ENCODE measurements around the gene AGAP4. TPM values are rescaled to one million over a fixed set of nuclear protein-coding genes. Genes with fewer than 3 reads are reported as not detected.
A peak's percentile ranks its signal among the peaks of the same experiment; 100 is the strongest.
"Not testable (repeated sequence)": the region's sequence is repeated elsewhere in the genome, so short reads cannot be mapped to it uniquely, and the experiment has no call there.

The AGAP4 gene
- total RNA-seq (2014; rRNA removed; shearing (Covaris generic)): 3.7 and 6.6 TPM in 2 replicates

DNA sequence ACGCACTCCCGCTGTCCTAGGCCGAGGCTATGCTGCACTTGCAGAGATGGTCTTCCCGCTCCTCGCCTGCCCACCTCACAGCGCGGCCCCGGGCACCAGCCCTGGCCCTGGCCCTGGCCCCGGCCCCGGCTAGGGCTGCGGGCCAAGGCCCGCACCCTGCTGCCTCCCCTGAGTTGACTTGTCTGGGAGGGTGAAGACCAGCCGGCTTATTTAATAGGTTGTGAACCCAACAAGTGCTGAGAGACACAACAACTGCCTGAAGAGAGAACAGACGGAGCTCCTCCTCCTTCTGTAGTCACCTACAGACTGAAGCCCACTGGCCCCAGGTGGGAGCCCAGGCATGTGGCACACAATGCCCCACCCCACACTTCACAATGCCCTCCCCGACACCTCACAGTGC is at the start of gene AGAP4:
AGAP4 (minus strand) TSS at position 101 of the 400 bp plus-strand sequence. CDS start 153 bp downstream, outside the sequence.
- not testable (repeated sequence) for DNase-seq (ENCODE audit: low spot score)

DNA sequence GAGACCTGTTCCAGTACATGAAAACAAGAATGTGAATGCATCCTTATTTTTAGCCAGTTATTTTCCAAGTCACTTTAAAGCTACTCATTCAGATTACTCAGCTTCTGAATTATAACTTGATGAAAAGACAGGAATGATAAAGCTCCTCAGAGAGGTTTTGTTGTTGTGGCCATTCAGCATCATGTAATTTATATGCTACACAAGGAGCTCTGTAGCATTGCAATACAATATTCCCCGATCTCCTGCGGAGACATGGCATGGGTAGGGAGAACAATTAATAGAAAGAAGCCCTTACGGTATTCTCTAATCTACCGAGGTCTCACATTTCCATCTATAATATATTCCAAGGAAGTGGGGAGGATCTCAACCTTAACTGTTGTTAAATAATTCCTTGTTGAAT is 43.4 kb upstream of the AGAP4 start:
- not testable (repeated sequence) for DNase-seq (ENCODE audit: low spot score)

DNA sequence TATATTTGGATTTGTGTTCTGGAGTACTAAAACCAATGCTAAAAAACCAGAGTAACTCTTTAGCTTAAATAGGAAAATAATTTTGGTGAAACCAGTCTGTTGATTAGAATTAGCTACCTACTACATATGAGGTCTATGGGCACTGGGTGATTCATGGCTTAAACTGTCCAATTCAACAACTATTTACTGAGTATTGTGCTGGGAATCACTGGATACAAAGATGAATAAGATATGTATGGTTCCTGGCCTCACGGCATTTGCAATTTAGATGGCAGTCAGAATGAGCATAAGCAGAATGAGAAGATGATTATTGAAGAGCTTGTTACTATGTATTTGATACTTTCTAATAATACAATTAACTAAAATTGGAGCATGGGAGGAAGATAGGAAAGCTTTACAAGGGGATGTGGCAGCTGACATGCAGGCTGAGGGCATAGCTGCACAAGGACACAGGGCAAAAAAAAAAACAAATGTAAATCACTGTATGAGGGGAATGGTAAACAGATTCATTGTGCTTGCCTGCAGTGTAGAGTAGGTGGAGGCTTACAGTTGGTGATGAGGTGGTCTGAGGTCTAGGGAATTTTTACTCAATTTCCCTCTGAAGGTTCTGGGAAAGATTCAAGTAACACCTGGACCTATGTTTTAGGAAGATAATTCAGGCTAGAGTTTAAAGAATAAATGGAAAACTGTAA is 42.4 kb upstream of the AGAP4 start:
- DNase-seq (ENCODE audit: low spot score): not testable (repeated sequence)

DNA sequence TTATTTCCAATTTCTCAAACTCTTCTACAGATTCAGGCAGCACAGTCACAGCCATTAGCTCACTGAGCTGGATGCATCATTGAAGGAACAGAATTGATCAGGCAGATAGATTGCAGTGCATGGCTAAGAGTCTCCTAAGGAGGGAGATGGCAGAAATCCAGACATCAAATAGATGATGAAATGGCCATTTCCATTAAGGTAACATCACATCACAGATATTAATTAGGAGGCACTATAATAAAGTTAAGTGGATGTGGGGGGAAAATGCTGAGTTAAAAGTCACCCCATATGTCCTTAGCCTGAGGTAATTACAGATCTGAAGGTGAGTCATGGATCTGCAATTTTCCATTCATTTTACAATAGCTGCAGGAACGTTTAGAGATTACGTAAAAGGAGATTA is 35.6 kb upstream of the AGAP4 start:
- not testable (repeated sequence) for DNase-seq (ENCODE audit: low spot score)

DNA sequence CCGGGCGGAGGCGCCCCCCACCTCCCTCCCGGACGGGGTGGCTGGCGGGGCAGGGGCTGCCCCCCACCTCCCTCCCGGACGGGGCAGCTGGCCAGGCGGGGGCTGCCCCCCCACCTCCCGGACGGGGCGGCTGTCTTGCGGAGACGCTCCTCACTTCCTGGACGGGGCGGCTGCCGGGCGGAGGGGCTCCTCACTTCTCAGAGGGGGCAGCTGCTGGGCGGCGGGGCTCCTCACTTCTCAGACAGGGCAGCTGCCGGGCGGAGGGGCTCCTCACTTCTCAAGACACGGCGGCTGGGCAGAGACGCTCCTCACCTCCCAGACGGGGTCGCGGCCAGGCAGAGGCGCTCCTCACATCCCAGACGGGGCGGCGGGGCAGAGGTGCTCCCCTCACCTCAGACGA is 18.1 kb upstream of the AGAP4 start:
- not testable (repeated sequence) for DNase-seq (ENCODE audit: low spot score)

DNA sequence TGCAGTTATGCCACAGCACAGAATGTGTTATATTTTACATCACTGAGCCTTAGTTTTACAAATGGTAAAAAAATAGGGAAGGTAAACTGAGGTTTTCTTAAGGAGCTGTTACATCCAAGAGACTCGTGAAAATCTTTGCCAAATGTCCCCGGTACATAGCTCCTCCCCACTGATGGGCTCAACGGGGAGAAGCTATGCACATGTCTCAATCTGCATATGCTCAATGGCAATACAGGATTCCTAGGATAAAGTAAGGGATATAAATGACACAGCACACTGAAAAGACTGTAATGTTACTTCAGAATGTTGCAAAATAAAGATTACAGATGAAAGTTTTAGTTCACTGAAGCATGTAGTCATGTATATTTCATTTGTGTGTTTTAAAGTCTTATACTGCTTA is 17.0 kb upstream of the AGAP4 start:
- not testable (repeated sequence) for DNase-seq (ENCODE audit: low spot score)

DNA sequence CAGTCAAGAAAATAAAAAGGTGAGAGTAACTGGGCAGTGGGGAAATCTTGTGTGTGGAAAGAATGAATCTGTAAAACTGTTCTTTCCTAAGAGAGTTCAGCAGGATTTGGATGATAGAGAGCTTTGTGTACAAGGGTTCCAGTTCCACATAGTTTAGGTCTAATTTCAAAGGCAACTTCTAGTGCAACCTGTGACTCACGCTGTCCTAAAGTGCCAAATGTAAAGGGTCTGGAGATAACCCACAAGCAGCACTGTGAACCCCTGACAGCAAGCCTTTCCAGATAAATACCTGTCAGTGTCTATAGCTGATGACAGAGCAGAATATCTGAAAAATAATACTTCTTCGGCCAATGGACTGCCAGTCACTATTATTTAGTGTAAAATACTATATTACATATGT is 16.3 kb upstream of the AGAP4 start:
- not testable (repeated sequence) for DNase-seq (ENCODE audit: low spot score)

DNA sequence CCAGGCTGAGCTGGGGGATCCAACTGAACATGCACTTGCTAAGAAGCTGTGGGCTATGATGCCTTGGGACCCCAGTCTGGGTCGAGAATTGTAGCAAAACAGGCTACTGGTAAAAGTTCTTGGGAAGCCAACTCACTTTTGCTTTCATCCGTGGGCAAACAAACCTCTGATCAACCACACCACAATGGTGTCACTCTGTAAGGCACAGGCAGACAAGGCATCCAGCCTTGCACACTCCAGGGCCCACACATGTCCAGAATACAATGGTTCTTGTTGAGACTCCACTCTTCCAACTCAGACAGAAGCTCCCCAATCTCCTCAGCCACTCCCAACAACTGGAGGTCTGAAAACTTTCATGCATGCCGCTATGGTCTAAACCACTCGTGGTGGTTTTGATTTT is 10.6 kb upstream of the AGAP4 start:
- DNase-seq (ENCODE audit: low spot score): not testable (repeated sequence)

DNA sequence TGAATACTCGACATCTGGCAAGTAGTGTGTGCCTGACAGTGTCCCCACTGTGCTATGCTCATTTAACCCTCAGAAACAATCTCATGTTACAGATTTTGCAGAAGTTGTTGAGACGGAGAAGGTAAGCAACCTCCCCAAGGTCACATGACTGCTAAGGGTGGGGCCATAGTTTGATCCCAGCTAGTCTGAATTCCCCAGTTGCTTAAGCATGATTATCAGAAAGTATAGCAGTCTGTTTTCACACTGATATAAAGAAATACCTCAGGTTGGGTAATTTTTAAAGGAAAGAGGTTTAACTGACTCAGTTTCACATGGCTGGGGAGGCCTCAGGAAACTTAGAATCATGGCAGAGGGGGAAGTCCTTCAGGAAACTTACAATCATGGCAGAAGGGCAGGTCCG is 1.2 kb upstream of the AGAP4 start:
- not testable (repeated sequence) for DNase-seq (ENCODE audit: low spot score)

DNA sequence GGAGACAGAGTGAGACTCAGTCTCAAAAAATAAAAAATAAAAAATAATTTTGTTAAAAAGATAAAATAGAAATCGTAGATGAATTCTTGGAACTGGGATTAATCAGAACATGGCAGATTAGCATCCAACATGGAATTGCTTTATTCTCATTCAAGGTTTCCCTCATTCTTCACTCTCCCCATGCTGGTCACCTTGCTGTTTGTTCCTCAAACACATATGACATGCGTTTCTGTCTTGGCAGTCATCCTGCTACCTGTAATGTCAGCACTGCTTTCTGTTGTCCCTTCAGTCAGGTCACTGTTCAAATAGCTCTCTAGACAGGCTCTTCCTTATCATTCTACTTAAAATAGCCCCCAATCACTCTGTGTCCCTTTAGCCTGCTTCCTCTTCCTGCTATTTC is 24.4 kb downstream of the AGAP4 start:
- DNase-seq (ENCODE audit: low spot score): not testable (repeated sequence)

DNA sequence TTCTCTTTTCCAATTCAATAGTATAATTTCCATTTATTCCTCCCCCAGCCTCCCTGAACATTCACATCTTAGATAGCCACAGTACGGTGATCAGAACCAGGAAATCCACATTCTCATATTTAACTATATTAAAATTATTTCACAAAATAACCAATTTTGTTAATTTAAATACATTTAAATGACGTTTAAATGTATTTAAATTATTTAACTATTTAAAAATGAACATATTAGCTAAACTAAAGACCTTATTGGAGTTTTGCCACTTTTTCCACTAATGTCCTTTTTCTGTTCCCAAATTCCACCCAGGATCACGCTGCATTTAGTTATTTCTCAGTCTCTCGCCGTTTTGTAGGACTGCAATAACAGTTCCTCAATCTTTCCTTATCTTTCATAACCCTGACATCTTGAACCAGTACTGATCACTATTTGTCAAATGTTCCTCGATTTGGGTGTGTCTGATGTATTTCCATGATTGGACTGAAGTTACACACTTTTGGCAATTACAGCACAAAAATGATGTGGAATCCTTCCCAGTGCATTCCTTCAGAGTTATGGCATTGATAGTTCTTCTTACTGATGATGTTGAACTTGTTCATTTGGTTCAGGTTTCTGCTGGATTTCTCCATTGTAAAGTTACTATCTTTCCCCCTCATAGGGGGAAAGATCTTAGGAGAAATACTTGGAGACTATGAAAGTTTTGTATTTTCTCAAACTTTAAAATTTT is 27.0 kb downstream of the AGAP4 start:
- not testable (repeated sequence) for DNase-seq (ENCODE audit: low spot score)

DNA sequence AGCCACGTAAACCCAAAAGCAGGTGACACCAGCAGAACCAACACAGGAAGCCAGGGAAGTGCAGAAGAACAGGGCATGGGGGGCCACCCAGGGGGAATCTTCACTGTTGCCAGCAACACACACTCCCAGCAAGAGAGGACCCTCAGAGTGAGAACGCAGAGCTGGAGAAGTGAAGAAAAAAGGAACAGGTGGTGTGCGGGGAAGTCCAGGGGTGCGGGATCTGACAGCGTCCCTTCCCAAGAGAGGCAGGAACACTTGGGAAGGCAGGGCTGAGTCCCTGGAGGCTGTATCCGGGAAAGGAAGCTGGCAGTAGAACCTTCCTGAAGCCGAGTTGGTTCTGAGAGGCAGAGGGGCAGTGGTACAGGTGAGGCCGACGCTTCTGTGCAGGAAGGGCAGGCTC is 27.7 kb downstream of the AGAP4 start:
- no peak for DNase-seq (ENCODE audit: low spot score)

DNA sequence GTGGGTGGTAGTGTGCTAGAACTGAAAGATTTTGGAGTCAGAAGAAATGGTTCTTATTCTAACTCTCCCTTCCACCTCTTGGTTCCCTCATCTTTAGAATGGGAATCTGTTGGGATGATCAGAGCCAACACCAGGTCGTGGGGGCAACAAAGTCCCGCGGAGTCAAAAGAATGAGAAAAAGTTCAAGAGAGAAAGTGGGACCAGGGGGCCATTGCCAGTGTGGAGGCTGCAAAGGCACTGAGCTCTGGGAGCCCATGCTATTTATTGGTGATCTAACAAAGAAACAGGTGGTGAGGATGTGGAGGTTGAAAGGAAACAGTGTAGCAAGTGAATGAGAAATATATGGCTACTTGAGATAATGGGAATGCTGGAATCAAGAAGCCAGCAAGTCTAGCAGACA is 29.4 kb downstream of the AGAP4 start:
- no peak for DNase-seq (ENCODE audit: low spot score)

DNA sequence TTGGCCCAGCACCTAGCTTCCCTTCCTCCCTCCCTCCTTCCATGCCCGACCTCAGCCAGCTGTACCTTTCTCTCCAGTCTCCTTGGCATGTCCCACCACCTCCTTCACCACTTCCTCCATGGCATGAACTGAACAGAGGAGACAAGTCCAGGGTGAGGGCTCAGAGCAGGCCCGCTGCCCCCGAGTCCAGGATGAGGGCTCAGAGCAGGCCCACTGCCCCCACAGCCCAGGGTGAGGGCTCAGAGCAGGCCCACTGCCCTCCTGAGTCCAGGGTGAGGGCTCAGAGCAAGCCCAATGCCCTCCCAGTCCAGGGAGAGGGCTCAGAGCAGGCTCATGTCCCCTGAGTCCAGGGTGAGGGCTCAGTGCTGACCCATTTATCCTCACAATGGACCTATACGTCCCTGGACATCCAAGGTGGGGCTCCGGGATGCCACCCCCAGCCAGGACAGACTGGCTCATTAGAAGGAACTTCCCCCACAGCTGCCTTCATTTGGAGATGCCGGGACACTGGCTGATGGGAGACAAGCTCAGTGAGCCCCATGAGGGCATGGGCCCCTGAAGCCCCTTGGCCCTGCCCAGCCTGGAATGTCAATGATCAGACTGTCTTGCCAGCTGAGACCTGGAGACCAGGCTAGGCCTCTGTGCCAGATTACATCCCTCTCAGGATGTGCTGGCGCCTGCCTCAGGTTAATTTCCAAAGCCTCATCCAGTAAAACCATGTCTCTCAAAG is 30.0 kb downstream of the AGAP4 start:
- DNase-seq (ENCODE audit: low spot score): no peak

DNA sequence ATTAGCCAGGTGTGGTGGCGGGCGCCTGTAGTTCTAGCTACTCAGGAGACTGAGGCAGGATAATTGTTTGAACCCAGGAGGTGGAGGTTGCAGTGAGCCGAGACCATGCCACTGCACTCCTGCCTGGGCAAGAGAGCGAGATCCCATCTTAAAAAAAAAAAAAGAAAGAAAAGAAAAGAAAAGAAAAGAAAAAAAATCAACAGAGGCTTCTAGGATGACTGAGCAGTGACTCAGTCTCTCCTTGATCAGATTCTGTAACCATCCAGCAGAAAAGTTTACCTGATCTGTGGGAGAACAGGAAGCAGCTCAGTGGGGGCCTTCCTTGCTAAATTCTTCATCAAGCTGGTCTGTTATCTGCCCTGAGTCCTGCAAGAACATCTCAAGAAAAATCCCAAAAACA is 33.2 kb downstream of the AGAP4 start:
- DNase-seq (ENCODE audit: low spot score): not testable (repeated sequence)

DNA sequence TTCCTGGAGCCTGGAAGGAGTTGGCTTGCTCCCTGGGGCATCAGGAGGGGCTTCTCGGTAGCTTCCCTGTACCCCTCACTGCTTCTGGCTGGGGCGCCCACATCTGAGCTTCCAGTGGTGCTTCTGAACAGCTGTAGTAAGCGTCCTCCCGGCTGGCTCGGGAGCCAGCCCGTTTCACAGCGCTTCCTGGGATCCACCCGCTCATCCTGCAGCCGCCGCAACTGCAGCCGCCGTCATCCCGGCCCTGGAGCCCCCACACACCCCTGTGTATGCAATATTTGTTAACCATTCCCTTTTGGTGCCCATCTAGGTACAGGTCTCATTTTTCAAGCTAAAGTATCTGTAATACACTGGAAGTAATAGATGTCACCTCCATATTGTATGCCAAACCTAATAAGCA is 34.3 kb downstream of the AGAP4 start:
- not testable (repeated sequence) for DNase-seq (ENCODE audit: low spot score)

DNA sequence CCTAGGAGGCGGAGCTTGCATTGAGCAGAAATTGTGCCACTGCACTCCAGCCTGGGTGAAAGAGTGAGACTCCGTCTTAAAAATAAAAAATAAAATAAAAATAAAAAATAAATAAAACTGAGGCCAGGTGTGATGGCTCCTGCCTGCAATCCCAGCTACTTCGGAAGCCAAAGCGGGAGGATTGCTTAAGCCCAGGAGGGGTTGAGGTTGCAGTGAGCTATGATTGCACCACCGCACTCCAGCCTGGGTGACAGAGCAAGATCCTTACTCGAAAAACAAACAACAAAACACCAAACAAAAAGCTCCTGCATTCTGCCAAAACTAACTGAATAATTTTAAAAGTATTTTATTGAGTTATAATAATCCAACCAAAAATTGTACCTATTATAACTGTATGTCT is 36.2 kb downstream of the AGAP4 start:
- DNase-seq (ENCODE audit: low spot score): no peak

DNA sequence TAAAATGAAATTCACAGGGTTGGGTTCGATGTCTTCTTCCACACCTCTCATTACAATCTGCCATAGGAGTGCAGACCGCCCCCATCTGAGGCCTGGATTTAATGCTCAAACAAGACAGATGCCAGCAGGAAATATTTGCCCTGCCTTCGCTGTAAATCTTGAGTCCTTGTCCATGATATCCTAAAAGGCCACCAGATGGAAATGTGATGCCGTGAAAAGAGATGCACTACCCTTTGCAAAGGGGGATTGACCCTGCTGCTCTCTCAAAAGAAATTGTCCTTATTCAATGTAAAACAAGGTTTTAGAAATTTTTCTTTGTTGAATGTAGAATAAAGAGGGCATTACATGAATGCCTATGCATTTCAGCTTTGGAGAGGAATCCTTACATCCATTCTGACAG is 37.5 kb downstream of the AGAP4 start:
- no peak for DNase-seq (ENCODE audit: low spot score)

DNA sequence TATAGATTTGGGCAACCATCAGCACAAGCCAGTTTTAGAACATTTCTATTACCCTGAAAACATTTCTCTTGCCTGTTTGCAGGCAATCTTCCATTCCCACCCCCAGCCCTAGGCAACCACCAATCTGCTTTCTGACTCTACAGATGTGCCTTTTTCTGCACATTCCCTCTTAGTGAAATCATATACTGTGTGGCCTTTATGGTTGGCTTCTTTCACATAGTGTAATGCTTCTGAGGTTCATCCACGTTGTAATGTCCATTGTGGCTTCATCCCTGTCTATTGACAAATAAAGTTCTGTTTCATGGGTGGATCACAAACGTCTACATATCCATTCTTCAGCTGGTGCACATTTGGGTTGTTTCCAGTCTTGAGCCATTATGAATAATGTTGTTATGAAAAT is 42.3 kb downstream of the AGAP4 start:
- DNase-seq (ENCODE audit: low spot score): not testable (repeated sequence)

DNA sequence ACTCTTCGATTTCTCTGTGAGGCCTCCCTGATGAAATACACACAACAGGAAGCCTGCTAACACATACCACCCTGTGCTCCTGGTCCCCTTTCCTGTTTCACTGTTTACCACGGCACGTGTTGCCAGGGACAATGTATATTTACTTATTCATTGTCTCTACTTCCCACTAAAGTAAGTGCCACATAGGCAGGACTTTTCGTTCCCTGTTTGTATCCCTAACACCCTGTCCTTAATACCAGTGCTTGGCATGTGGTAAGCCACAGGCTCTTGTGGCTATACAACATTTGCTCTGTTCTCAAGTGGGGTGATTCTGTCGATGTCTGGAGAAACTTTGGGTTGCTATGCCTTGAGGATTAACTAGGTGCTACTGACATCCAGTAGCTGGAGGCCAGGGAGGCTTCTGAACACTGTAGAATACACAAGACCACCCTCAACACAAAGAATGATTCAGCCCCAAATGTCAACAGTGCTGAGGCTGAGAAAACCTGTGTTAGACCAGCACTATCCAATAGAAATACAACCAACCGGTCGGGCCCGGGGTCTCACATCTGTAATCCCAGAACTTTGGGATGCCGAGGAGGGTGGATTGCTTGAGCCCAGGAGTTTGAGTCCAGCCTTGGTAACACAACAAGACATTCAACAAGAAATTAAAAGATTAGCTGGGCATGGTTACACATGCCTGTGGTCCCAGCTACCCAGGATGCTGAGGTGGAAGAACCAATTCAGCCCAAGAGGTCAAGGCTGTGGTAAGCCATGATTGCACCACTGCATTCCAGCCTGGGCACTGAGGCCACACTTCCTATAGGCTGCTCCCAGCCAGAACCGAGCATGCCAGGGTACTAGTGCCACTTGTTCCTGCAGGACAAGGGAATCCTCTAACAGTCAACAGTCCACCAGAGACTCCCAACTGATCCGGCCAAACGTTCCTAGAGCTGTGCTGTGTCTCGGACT is 44.0 kb downstream of the AGAP4 start:
- peak; percentile 78 for DNase-seq (ENCODE audit: low spot score)

DNA sequence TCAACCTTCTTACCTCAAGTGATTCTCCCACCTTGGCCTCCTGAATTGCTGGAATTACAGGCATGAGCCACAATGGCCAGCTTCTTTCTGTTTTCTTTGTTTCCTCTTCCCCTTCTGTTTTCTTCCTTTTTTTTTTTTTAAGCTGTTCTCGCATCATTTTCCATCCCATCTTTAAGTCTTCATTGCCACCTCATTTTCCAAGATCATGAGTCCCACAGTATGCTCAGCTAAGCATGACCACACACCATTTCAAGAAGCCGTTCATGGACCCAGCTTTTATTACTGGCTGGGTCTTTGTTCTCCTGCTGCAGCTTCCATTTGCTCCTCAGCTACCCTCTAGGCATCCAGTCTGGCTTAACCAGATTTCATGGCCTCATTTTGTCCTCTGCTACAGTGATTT is 52.5 kb downstream of the AGAP4 start:
- not testable (repeated sequence) for DNase-seq (ENCODE audit: low spot score)
